Activated CD8-positive, alpha-beta T cell treated with anti-CD3 and anti-CD28 coated beads for 36 hours (primary cell): ENCODE results near the gene SCN4A. TPM values are rescaled to one million over a fixed set of nuclear protein-coding genes. Genes with fewer than 3 reads are reported as not detected.
"Not testable (repeated sequence)": the region's sequence is repeated elsewhere in the genome, so short reads cannot be mapped to it uniquely, and the experiment has no call there.

Experiments
- ATAC-seq: fragments of 200-7000 bp; cut with Tn5 transposase; one replicate; pipeline ENCODE4 v1.10.0; 2021; ENCODE audit warnings: mild to moderate bottlenecking, moderate library complexity
- CTCF ChIA-PET: fragments of 350-600 bp; sonication (Branson Sonifier 250); formaldehyde crosslinking; loops from one replicate; lab custom pipeline; 2021; ENCODE audit warnings: antibody characterized with exemption; lab: Charles Lee
- POLR2A ChIA-PET: fragments of 350-600 bp; sonication (Branson Sonifier 250); formaldehyde crosslinking; loops from one replicate; lab custom pipeline; 2021; ENCODE audit warnings: antibody characterized with exemption; lab: Charles Lee
- DNase-seq: peaks from one replicate; pipeline ENCODE4 v3.0.0-alpha.2; 2020
- H3K27ac Mint-ChIP-seq: one replicate; pipeline ENCODE4 v1.8.0; 2021; ENCODE audit warnings: mild to moderate bottlenecking, mixed read lengths
- H3K27me3 Mint-ChIP-seq: one replicate; pipeline ENCODE4 v1.8.0; 2021; ENCODE audit warnings: mixed read lengths
- H3K36me3 Mint-ChIP-seq: one replicate; pipeline ENCODE4 v1.8.0; 2021; ENCODE audit warnings: low read depth, mixed read lengths
- H3K4me1 Mint-ChIP-seq: one replicate; pipeline ENCODE4 v1.8.0; 2021; ENCODE audit warnings: low read depth, mixed read lengths
- H3K4me3 Mint-ChIP-seq: one replicate; pipeline ENCODE4 v1.8.0; 2021; ENCODE audit warnings: mild to moderate bottlenecking, moderate library complexity, mixed read lengths
- H3K9me3 Mint-ChIP-seq: one replicate; pipeline ENCODE4 v1.8.0; 2021; ENCODE audit warnings: mixed read lengths
- CTCF ChIP-seq: fragments of 200-600 bp; IDR thresholded peaks from one replicate; pipeline ENCODE4 v1.8.0; 2022; ENCODE audit warnings: antibody characterized with exemption, mild to moderate bottlenecking
- intact Hi-C: fragments of 100-400 bp; cut with micrococcal nuclease; formaldehyde crosslinking; loops from one replicate; pipeline ENCODE4 v1.10.0; 2022
- total RNA-seq, 2 experiments: library from RNA; stranded (reverse); gene quantifications; one replicate each; pipeline ENCODE4 v1.2.3, GENCODE V29; 2021

SCN4A gene
- total RNA-seq, 2 experiments from 2014 or later, result 0.20 to 0.23 TPM

DNA sequence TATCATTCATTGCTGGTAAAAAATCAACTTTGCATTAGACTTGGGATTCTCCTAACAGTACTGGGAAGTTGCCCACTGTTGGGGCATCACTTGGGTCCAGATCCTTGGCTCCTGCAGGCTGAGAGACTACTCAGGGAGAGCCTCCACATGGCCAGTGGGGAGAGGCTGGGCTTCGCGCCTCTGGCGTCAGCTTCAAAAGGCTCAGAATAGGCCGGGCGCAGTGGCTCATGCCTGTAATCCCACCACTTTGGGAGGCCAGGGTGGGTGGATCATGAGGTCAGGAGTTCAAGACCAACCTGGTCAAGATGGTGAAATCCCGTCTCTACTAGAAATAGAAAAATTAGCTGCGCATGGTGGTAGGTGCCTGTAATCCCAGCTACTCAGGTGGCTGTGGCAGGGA lies 58.2 kb downstream of the SCN4A start:
- no peak overlapping the region for H3K4me3 Mint-ChIP-seq
- no peak for TF ChIP-seq CTCF
- no peaks in the 10 kb centered on the region for H3K27me3 Mint-ChIP-seq
- intact Hi-C loops, result no loop called here
- no peaks in the 10 kb centered on the region for H3K36me3 Mint-ChIP-seq
- peaks cover 5% of the 10 kb centered on the region for H3K4me1 Mint-ChIP-seq
- ATAC-seq (no peak), DNase-seq (no peak)
- CTCF ChIA-PET, result interaction anchor here (1.6 to 9.7 kb wide), 3 partner anchors 32 to 114 kb away, joined by 9 to 126 read pairs (median 95); no protein-coding TSS in a partner anchor
- H3K9me3 Mint-ChIP-seq, result no peaks in the 10 kb centered on the region
- POLR2A ChIA-PET, result interaction anchor here (0.8 kb wide), 1 partner anchor 32 kb away, joined by 3 read pairs; no protein-coding TSS in a partner anchor
- H3K27ac Mint-ChIP-seq, result no peak overlapping the region

GRCh38 chr17:63911657-63912100 lies 61.0 kb downstream of the SCN4A start:
- intact Hi-C loops, result no loop called here
- H3K36me3 Mint-ChIP-seq, result no peaks in the 10 kb centered on the region
- peak; percentile 95 for ATAC-seq
- no peaks in the 10 kb centered on the region for H3K9me3 Mint-ChIP-seq
- peak; percentile 80 for DNase-seq
- H3K4me1 Mint-ChIP-seq, result no peaks in the 10 kb centered on the region
- ChIA-PET POLR2A (interaction anchor here (1.3 kb wide), 1 partner anchor 219 kb away, joined by 3 read pairs; no protein-coding TSS in a partner anchor), CTCF (interaction anchor here (0.7 to 3.9 kb wide), 30 partner anchors 8 to 256 kb away, joined by 3 to 38 read pairs (median 5); partner anchors contain the start of genes CD79B and ICAM2)
- H3K27ac Mint-ChIP-seq, result no peak overlapping the region
- no peaks in the 10 kb centered on the region for H3K27me3 Mint-ChIP-seq
- TF ChIP-seq CTCF, result peak; percentile 88
- no peak overlapping the region for H3K4me3 Mint-ChIP-seq

DNA sequence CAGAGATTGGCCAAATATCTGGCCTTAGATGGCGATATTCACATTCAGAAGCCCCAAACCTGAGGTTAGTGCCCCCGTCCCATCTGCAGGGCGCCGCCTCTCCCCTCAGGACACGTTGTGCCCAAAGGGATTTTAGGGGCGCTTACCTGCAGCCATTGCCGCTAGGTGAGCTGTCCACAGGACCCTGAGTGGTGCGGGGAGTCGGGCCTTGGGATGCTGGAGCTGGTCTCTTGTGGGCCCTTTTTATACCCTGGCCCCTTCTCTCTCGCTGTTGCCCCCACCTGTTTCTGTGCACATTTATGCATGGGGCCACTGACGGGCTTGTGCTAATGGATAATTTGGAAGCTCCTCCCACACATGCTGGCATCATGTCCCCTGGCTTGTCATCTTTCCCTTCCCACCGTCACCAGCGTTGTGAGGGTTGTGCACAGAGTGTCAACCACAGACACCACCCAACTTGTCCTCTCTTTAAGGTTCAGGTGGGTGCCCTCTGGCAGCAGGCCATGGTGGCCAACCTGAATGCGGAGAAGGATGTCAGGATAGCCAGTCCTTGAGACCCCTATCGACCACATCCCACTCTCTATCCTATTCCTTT lies 61.6 kb downstream of the SCN4A start, which contains the start of gene CSHL1:
Gene CSHL1, minus strand, starts transcription at position 218 of the 595 bp plus-strand sequence. Its CDS starts 62 bp downstream, at position 156.
- ATAC-seq, result no peak
- H3K9me3 Mint-ChIP-seq, result no peaks in the 10 kb centered on the region
- TF ChIP-seq CTCF, result no peak
- POLR2A ChIA-PET, result interaction anchor here (0.7 to 1.3 kb wide), 3 partner anchors 9 to 219 kb away, joined by 3 read pairs; no protein-coding TSS in a partner anchor
- no peaks in the 10 kb centered on the region for H3K27me3 Mint-ChIP-seq
- DNase-seq, result no peak
- no peaks in the 10 kb centered on the region for H3K36me3 Mint-ChIP-seq
- no peak within 1 kb of the TSS for H3K27ac Mint-ChIP-seq
- H3K4me1 Mint-ChIP-seq, result no peaks in the 10 kb centered on the region
- CTCF ChIA-PET, result interaction anchor here (0.7 to 3.9 kb wide), 24 partner anchors 8 to 257 kb away, joined by 3 to 38 read pairs (median 6); partner anchors contain the start of genes GH2 and ICAM2
- intact Hi-C loops, result no loop called here
- H3K4me3 Mint-ChIP-seq, result no peak within 1 kb of the TSS

DNA sequence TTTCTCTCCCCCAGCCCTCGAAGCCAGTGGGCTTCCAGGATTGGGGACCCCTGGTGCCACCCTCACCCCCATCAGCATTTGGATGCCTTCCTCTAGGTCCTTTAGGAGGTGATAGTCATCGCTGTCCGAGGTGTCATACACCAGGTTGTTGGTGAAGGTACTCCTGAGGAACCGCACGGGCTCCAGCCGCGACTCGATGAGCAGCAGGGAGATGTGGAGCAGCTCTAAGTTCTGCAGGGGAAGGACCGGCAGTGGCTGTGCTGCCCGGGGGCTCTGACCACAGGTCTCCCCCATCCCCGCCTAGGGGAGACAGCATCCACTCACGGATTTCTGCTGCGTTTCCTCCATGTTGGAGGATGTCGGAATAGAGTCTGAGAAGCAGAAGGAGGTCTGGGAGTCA lies 62.6 kb downstream of the SCN4A start:
- CTCF ChIA-PET, result interaction anchor here (1.1 to 3.9 kb wide), 12 partner anchors 7 to 224 kb away, joined by 3 to 38 read pairs (median 12); partner anchors contain the start of gene GH2
- H3K9me3 Mint-ChIP-seq, result no peaks in the 10 kb centered on the region

GRCh38 chr17:63909586-63909985 lies 63.1 kb downstream of the SCN4A start:
- H3K4me1 Mint-ChIP-seq, H3K27ac Mint-ChIP-seq, POLR2A ChIA-PET, H3K27me3 Mint-ChIP-seq, H3K4me3 Mint-ChIP-seq, DNase-seq, ATAC-seq, H3K9me3 Mint-ChIP-seq, intact Hi-C loops, H3K36me3 Mint-ChIP-seq: not testable (repeated sequence)
- CTCF ChIA-PET, result interaction anchor here (1.7 to 9.9 kb wide), 3 partner anchors 19 to 81 kb away, joined by 6 to 82 read pairs (median 11); no protein-coding TSS in a partner anchor

More for the DNA sequence above, 62.6 kb downstream of the SCN4A start:
- no peak for DNase-seq
- Mint-ChIP-seq H3K36me3 (no peaks in the 10 kb centered on the region), H3K4me3 (no peak overlapping the region), H3K27me3 (no peaks in the 10 kb centered on the region), H3K4me1 (no peaks in the 10 kb centered on the region), H3K27ac (no peak overlapping the region)
- POLR2A ChIA-PET, result interaction anchor here (0.9 kb wide), 1 partner anchor 110 kb away, joined by 3 read pairs; no protein-coding TSS in a partner anchor
- ATAC-seq, result no peak
- intact Hi-C loops, result no loop called here
- no peak for TF ChIP-seq CTCF
